ENCODE data around the gene SERPINE3. TPM values are rescaled to one million over a fixed set of nuclear protein-coding genes. Genes with fewer than 3 reads are reported as not detected.
A peak's percentile ranks its signal among the peaks of the same experiment; 100 is the strongest.

The SERPINE3 gene
- total RNA-seq, 1 donor = not detected

DNA sequence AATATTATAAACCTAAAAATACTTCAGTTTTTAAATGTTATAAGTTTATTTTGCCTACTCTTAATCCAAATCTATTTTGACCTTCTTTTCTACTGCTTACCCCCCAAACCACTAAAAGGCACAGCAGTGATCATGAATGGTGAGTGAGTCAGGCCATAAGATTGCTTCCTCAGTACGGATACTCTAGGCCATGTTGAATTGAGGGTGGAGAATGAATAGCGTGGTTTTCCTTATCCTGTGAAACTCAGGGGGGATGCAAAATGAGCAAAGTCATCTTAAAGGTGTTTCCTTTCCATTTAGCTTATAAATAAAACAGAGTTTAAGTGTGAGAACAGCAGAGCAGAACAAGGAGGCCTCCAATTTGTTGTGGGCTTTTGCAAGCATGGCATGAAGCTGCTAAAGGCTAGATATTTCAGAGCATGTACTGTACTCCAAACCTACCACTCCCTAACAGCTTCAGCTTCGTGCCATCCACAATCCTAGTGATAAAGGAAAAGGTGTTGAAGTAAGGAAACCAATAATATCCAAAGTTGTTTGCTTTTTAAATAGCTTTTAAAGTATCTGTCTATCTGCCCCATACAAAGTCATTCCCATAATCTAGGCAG, 25.0 kb downstream of the SERPINE3 start:
- H3K4me3 ChIP-seq (ENCODE audit: low read depth, low read length) = no peak overlapping the region
- DNase-seq (ENCODE audit: low read depth) = peak; percentile 52
- TF ChIP-seq CTCF (IDR thresholded peaks at IDR 0.05; ENCODE audit: insufficient read depth, low read length) = no peak

DNA sequence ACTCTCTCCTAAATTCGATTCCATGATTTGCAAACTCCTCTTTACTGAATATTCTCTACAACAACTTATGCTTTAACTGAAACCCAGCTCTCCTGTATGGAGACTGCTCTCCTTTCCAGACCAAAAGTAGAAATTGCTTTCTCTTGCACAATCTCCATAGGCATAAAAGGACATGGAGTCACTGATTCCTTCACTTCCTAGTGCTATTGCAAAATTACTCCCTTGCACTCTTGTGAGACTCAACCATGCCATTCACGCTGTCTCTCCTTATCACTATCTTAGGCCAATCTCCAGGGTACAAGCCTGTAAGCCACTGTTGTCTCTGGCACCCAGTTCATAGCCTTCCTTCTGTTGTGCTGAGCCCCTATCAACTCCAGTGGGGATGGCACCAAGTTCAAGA, 30.6 kb downstream of the SERPINE3 start:
- no peak for TF ChIP-seq CTCF (IDR thresholded peaks at IDR 0.05; ENCODE audit: insufficient read depth, low read length)

GRCh38 chr13:51370811-51371210, 31.3 kb downstream of the SERPINE3 start:
- no peak for DNase-seq (ENCODE audit: low read depth)
- TF ChIP-seq CTCF (IDR thresholded peaks at IDR 0.05; ENCODE audit: insufficient read depth, low read length) = no peak
- no peak overlapping the region for H3K4me3 ChIP-seq (ENCODE audit: low read depth, low read length)

More for the DNA sequence above, 30.6 kb downstream of the SERPINE3 start:
- no peak overlapping the region for H3K4me3 ChIP-seq (ENCODE audit: low read depth, low read length)
- DNase-seq (ENCODE audit: low read depth) = peak; percentile 55

- no peak overlapping the region for H3K4me3 ChIP-seq (ENCODE audit: low read depth, low read length)
- no peak for DNase-seq (ENCODE audit: low read depth)
- no peak for TF ChIP-seq CTCF (IDR thresholded peaks at IDR 0.05; ENCODE audit: insufficient read depth, low read length)
Observed at GRCh38 chr13:51371768-51372399, 32.4 kb downstream of the SERPINE3 start.

- no peak for DNase-seq (ENCODE audit: low read depth)
- TF ChIP-seq CTCF (IDR thresholded peaks at IDR 0.05; ENCODE audit: insufficient read depth, low read length) = no peak
- H3K4me3 ChIP-seq (ENCODE audit: low read depth, low read length) = no peak overlapping the region
Observed at GRCh38 chr13:51373451-51373850, 34.0 kb downstream of the SERPINE3 start.

DNA sequence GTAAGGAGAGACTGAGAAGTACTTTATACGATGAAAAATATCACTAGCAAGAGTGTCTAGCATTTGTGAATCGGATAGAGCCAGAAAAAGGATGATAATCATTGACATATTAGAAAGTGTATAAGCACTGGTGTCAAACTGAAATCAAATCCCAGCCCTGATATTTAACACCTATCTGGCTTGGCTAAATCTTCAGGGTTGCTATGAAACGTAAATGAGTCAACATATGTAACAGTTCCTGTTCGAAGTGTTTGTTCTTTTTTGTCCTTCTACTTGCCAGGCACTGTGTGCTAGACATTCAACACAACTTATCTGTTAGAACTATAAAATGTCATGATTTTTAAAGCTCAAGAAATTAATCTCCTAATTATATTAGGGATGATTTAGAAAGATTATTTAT, 40.8 kb downstream of the SERPINE3 start:
- no peak for TF ChIP-seq CTCF (IDR thresholded peaks at IDR 0.05; ENCODE audit: insufficient read depth, low read length)
- no peak overlapping the region for H3K4me3 ChIP-seq (ENCODE audit: low read depth, low read length)
- DNase-seq (ENCODE audit: low read depth) = peak; percentile 32
